DMS153 treated with DMSO at 0.1 percent for 48 hours (cell line): Measurements from ENCODE around the gene HABP2.

Experiments used
- DNase-seq: peaks from one replicate; lab custom pipeline; 2025; ENCODE audit not compliant: unreplicated experiment; lab: John Stamatoyannopoulos, UW

Gene HABP2

GRCh38 chr10:113555751-113556150 is 2.9 kb downstream of the HABP2 start:
- no peak for DNase-seq

- DNase-seq: no peak
Observed at GRCh38 chr10:113557424-113557862, 4.6 kb downstream of the HABP2 start.

DNA sequence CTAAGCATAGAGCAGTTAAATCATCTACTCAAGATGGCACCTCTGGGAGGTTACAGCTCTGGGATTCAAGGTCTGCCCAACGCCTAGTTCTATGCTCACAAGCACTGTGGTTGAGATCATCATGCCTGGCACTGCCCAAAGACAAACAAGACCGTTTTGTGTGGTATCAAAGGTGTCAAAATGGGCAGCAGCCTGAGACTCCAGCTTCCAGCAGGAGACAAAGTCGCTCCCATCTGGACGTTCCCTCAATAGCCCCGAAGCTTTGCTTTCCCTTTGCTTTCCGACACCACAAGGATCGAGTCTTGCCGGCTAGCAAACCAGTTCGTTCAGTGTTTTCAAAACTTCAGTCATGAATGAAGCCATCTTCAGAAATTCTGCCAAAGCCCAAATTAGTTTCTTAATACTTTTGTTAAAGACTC is 5.1 kb downstream of the HABP2 start:
- DNase-seq: no peak

- DNase-seq: no peak
Observed at GRCh38 chr10:113560071-113560470, 7.2 kb downstream of the HABP2 start.

DNA sequence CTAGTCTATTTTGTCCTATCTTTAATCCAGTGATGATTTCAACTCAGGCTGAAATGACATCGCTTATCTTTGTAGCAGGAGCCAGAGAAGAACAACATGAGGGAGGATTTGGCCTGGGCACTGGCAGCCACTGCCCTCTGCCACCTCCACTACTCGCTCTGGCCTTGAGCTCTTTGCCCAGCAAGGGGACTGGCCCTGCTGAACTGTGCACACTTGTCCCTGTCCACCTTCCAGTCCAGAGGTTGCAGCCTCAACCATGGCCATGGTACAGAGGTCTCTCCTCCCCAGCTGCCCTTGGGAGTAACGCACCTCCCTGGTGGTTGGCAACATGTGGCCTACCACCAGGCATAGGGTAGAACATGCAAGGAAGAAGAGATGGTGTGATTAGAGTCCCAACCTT is 8.4 kb downstream of the HABP2 start:
- no peak for DNase-seq

- no peak for DNase-seq
Observed at GRCh38 chr10:113562069-113562468, 9.2 kb downstream of the HABP2 start.

DNA sequence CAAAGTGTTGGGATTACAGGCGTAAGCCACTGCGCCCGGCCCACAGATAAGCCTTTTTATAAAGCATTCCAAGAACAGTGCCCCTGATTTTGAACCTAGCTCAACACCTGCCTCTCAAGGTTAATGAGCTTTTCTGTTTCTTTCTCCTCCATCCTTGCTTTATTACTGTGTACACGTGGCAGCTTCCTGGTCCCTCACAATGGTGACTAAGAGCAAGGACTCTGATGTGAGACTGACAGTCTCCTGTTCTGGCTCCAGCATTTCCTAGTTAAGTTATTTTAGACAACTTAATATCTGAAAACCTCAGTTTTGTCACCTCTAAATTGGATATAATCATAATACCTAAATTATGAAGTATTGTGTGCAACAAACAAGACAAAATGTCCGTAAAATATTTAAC is 9.9 kb downstream of the HABP2 start:
- DNase-seq: no peak

- peak; percentile 67 for DNase-seq
Observed at GRCh38 chr10:113563306-113564088, 10.6 kb downstream of the HABP2 start.

DNA sequence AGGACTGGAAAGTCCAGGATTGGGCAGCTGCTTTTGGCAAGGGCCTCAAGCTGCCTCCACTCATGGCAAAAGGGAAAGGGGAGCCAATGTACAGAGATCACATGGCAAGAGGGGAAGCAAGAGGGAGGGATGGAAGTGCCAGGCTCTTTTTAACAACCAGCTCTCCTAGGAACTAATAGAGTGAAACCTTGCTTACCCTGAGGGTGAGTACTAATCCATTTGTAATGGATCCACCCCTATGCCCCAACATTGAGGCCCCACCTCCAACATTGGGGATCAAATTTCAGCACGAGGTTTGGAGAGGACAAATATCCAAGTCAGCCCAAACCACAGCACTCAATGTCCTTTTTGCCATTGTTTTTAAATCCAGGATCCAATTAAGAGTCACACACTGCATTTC is 12.5 kb downstream of the HABP2 start:
- DNase-seq: no peak

GRCh38 chr10:113566888-113567287 is 14.0 kb downstream of the HABP2 start:
- DNase-seq: peak; percentile 43

DNA sequence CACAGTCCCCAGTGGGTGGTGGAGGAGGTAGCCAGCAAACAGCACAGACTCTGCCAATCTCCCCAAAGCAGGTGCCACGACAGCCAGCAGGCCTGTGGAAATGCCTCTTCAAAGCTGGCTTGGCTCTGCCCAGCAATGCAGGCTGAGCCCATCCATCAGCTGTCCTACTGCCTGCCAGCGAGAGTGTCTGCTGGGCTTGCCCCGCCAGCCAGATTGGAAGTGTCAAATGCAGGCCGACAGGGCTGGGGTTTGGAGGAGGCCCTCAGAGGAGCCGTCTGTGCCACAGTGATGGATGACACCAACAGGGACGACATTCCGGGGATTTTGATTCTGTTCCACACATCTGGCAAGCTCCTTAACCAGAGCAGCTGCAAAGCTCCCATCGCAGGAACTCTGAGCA is 16.7 kb downstream of the HABP2 start:
- no peak for DNase-seq

GRCh38 chr10:113572520-113573290 is 19.9 kb downstream of the HABP2 start:
- DNase-seq: no peak

DNA sequence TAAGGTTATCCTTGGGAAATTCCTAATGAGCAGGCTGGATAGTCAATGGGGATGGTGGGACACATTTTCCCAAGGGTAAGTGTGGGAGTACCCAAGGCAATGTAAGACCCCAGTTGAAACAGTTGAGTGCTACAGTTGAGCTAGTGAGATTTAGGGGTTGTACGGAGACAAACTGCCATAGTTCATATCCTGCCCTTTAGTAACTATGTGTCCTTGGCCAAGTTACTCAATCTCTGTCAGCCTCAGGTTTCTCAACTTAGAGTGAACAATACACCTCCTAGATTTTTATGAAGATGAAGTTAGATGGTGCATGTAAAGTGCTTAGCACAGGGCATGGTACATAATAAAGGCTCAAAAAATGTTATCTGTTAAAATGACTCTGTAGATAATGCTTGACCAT is 20.5 kb downstream of the HABP2 start:
- DNase-seq: no peak

DNA sequence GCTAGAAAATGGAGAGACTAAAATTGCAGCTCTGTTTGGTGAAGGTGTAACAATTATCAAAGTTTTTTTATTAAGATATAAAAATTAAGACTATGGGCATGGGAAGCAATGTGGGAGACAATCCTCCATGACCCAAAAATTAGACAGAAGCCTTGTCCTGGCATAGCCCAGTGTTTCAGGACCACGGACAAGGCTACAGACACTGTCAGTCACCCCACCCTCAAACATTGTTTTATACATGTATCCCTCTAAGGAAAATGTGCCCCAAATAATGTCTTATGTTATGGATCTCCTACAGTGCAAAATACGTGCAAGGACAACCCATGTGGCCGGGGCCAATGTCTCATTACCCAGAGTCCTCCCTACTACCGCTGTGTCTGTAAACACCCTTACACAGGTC is 24.0 kb downstream of the HABP2 start:
- DNase-seq: no peak

DNA sequence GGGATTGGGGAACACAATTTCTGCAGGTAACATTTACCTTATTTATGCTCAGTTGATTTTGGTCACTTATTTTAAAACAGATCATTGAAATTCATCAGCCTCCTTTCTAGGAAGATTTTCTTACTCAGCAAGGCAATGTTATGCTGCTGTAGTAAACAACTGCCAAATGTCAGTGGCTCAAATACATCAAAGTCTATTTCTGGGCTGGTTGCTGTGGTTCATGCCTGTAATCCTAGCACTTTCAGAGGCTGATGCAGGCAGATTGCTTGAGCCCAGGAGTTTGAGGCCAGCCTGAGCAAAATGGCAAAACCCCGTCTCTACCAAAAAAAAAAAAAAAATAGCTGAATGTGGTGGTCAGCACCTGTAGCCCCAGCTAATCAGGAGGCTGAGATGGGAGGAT is 25.9 kb downstream of the HABP2 start:
- no peak for DNase-seq

- DNase-seq: no peak
Observed at GRCh38 chr10:113581092-113581491, 28.2 kb downstream of the HABP2 start.

DNA sequence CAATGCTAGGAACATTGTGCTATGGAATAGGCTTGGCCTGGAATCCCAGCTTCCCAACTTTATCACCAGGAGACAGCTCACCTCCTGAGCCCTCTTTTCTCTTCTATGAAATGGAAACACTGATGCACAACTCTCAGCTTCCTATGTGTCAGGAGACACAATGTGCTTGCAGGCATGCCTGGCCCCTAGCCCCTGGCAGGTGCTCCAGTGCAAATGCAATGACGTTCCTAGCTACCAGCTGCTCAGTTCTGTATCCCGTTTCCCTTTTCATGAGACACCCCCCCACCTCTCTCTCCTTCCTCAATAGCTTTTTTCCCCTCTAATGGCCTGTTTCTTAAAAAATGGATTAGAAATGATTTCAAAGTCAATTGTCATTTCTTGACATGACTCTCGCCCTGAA is 30.7 kb downstream of the HABP2 start:
- DNase-seq: no peak

GRCh38 chr10:113585949-113586348 is 33.1 kb downstream of the HABP2 start:
- no peak for DNase-seq

GRCh38 chr10:113589201-113589770 is 36.4 kb downstream of the HABP2 start:
- no peak for DNase-seq

DNA sequence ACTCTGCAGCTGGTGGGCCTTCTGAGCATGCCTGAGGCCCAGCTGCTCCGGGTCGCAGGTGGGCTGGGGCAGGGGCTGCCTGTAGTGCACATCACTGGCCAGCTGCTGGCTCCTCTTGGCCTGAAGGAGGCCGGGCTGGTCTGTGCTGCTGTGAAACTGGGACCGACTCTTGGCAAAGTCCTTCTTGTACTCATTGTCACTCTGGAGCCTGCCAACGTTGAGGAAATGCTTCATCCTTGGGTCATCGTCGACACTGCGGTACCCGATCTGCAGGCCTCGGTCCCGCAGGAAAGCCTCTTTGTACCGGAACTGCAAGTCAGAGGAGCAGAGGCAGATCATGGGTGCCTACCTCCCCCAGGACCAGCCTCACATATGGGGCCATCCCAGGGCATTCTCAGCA is 37.7 kb downstream of the HABP2 start:
- DNase-seq: no peak

- no peak for DNase-seq
Observed at GRCh38 chr10:113592380-113592779, 39.5 kb downstream of the HABP2 start.

DNA sequence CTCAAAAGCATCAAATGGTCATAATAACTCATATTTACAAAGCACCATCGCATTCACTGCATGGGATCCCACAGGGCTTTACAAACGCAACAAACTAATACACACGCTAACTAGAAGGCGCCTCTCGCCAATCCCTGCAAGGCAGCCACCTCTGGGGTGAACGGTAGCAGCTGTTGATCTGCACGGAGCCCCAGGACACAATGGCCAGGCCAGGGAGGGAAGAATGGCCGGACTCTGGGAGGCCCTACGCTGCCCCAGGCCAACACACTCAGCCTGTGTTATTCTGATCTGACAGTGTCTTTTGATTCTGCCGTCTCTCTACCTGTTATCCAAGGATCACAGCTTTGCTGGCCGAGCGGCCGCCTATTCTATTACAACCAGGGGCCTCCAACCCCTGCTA is 41.8 kb downstream of the HABP2 start:
- no peak for DNase-seq
